GM21528 (cell line): ENCODE data around the gene LRIT3.

ENCODE experiments used
- ATAC-seq: cut with Tn5 transposase; IDR thresholded peaks from one replicate; pipeline ENCODE4 v1.9.1; 2021; ENCODE audit warnings: mild to moderate bottlenecking, moderate library complexity; ENCODE audit not compliant: unreplicated experiment, low FRiP score

Gene LRIT3, protein sequence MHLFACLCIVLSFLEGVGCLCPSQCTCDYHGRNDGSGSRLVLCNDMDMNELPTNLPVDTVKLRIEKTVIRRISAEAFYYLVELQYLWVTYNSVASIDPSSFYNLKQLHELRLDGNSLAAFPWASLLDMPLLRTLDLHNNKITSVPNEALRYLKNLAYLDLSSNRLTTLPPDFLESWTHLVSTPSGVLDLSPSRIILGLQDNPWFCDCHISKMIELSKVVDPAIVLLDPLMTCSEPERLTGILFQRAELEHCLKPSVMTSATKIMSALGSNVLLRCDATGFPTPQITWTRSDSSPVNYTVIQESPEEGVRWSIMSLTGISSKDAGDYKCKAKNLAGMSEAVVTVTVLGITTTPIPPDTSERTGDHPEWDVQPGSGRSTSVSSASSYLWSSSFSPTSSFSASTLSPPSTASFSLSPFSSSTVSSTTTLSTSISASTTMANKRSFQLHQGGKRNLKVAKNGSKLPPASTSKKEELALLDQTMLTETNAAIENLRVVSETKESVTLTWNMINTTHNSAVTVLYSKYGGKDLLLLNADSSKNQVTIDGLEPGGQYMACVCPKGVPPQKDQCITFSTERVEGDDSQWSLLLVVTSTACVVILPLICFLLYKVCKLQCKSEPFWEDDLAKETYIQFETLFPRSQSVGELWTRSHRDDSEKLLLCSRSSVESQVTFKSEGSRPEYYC

DNA sequence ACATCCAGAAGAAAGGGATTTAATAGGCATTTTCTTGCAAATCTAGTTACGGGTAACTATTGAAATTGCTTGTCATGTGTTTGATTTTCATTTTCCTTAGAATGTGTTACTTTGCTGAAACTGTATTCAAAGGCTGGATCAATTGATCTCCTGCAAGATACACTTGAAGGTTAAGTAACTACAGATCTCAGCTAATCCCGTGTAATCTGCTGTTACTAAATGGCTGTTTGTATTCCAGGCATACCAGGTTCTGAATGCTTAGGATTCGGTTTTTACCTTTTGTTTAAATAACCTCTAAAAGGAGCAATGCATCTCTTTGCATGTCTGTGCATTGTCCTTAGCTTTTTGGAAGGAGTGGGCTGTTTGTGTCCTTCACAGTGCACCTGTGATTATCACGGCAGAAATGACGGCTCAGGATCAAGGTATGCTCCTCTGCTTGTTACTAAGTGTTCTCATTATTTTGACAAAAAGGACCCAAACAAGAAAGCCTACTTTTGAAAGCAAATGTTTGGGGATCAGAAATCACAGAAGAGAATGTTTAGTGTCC lies at the start of gene LRIT3:
LRIT3 (plus strand) TSS at position 212 of the 547 bp plus-strand sequence; CDS start at position 307, 95 bp downstream.
- no peak for ATAC-seq

DNA sequence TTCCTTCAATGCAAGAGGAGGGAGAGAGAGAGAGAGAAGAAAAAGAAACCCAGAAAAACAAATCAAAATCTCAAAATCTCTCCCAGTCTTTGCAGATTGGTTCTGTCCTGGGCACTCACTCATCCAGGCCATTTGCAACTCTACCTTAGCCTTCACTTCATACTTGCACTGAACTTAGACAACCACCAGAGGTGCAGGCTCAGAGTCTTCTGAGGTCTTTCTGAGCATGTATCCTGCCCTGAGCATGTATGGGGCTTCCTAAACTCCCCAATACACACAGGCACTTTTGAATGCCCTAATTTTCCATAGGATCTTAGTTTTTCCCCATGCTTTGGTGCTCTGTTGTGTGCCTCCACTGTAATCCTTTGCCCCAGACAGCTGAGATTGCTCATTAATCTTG lies 49.0 kb upstream of the LRIT3 start:
- ATAC-seq = no peak

- ATAC-seq = no peak
Measured at GRCh38 chr4:109801099-109801789, 46.7 kb upstream of the LRIT3 start.

- no peak for ATAC-seq
Measured at GRCh38 chr4:109801895-109802319, 46.0 kb upstream of the LRIT3 start, which contains the start of gene CFI. Gene CFI, minus strand, starts transcription at chr4:109801999. Its CDS starts 28 bp downstream, at chr4:109801971.

DNA sequence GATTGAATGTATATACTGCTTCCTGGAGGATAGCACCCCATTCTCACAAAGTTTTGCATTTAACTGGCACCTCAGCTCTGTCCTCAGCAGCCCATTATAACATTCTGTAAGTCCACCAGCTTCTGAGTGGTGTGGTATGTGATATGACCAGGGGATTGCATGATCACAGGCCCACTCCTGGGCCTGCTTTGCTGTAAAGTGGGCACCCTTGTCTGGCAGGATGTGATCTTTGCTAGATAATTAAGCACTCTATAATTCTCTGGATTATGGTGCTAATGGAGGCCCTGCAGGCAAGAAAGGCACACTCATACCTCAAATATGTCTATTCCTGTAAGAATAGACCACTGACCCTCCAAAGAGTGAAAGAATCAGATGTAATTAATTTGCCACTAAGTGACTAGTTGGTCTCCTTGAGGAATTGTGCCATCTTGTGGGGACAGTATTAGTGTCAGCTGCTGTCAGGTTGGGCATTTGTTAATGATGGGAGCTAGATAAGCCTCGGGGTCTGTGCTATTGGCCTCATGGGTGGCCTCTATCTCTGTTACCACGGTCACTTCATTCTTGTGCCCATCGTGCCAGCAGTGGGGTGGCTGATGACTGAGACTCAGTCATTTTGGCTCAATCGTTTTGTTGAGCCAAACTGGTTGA lies 43.9 kb upstream of the LRIT3 start:
- peak; percentile 68 for ATAC-seq

GRCh38 chr4:109809655-109810054 lies 38.3 kb upstream of the LRIT3 start:
- ATAC-seq = no peak

DNA sequence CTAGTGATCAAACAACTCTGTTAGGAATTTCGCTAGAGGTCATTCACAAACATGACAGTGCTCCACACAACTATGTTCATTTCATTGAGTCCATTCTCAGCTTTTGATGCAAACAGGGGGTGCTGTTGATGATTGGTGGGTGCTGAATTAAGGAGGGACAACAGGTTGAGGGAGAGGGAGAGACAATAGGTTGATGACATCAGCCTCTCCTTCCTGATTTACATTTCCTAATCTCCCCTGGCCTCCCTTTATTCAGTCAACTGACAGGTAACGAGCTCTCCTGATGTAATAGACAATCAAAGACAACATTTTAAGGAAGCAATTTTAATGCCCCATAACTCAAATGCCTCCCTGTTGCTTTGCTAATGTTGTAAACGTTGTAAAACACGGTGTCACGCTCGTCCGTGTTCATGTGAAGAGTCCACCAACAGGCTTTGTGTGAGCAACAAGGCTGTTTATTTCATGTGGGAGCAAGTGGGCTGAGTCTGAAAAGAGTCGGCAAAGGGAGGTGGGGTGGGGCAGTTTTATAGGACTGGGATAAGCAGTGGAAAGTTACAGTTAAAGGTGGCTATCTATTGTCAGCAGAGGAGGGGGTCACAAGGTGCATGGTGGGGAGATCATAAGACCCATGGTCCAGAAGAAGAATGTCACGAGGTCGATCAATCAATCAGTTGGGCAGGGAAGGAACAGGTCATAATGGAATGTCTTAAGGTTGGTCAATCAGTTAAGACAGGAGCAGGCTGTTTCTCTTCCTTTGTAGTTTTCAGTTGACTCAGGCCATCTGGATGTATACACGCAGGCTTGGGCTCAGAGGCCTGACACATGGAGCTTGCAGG lies 37.1 kb upstream of the LRIT3 start:
- no peak for ATAC-seq

DNA sequence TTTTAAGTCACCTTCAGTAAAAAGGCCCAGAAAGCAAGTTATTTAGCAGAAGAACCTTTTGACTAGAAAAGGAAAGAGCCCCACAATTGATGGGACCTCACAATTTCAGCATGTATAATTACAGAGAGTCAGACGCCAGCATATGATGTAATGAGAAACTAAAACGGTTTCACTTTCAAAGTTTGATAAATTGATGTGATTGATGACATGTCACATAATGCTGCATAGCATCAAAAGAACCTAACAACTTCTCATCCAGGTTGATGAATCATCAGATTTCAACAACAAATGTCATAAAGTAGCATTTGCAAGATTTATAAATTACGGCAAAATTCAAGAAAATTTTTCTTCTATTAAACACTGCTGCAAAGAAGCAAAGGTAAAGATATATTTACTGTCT lies 36.2 kb upstream of the LRIT3 start:
- no peak for ATAC-seq

DNA sequence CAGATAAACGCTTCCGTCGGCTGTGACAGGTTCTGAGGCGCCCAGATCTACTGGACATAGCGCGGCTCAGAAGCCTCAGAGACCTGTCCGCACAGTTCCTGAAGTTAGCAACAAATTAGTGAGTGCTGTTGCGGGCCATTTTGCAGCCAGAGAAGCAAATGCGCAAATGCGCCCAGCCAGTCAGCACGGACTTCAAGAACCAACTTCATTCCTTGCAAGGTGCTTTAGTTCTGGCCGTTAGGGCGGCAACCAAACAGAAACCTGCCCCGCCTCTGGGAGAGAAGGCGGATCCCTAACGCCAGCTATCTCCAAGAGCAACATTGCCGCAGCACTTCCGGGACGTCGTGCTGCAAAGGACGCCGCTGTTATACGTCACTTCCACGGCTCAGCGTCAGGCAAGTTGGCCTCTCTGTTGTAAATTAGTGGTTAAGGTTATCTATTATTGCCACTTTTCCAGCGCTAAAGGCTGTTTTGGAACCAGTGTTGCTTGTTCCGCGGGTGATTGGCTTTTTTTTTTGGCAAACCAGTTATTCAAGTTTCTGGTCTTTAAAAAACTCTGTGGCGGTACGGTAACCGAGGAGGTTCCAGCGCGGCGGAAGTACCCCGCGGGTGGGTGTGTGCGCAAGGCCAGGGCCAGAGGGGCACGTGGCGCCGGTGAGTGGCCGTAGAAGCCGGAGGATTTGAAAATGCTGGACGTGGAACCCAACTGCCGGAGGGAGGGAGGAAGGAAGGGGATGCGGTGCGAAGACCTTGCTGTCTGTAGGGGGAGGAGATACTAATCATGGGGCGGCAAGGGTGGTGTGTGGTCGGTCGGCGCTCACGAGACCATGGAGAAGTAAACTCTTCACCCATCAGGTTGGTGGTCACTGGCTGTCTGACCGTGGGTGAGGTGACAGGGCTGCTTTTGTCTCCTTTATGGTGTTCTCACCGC lies 32.5 kb upstream of the LRIT3 start, which contains the start of gene GAR1:
GAR1 (plus strand) TSS at position 612 of the 931 bp plus-strand sequence. CDS start 403 bp downstream, outside the sequence.
- peak; percentile 100 for ATAC-seq

DNA sequence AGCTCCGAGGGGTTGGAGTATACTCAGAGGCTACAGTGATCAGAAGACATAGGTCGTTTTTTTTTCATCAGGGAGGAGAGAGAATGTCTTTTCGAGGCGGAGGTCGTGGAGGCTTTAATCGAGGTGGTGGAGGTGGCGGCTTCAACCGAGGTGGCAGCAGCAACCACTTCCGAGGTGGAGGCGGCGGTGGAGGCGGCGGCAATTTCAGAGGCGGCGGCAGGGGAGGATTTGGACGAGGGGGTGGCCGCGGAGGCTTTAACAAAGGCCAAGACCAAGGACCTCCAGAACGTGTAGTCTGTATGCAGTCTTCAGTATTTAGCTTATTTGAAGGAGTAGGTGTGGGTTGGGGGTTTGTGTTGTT lies 31.8 kb upstream of the LRIT3 start:
- ATAC-seq = no peak

- no peak for ATAC-seq
Measured at GRCh38 chr4:109816894-109817293, 31.0 kb upstream of the LRIT3 start.

DNA sequence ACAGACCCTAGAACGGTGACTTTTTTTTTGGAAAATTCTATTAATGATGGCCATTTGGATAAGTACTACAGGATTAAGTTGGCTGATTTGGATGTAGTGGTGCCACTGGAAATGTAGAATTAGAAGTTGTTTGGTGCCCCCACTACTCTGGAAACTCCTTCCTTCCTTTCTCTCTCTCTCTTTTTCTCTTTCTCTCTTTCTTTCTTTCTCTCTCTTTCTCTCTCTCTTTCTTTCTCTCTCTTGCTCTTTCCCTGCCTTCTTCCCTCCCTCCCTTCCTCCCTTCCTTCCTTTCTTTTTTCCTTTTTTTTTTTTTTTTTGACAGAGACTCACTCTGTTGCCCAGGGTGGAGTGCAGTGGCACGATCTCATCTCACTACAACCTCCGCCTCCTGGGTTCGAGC lies 29.6 kb upstream of the LRIT3 start:
- no peak for ATAC-seq

GRCh38 chr4:109820563-109820962 lies 27.3 kb upstream of the LRIT3 start:
- no peak for ATAC-seq

- no peak for ATAC-seq
Measured at GRCh38 chr4:109821185-109821584, 26.7 kb upstream of the LRIT3 start.

- ATAC-seq = no peak
Measured at GRCh38 chr4:109826719-109827118, 21.2 kb upstream of the LRIT3 start.

DNA sequence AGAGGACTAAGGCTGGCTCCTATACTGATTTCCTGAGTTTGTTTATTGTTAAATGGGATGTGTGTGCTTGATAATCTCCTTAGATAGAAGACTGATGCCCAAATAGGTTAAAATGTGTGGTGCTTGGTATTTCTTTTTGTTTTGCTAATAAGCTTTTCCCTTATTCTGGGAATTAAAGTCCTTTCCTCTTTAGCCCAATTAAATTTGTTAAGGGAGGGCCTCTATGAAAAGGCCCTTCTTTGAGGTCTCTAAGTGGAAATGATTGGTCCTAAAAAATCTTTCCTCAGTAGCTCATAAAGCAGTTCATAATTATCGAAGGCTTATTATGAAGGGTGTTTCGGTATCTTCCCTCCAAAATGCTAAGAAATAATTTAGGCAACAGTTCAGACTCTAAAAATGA lies 20.2 kb upstream of the LRIT3 start, which contains the start of gene RRH:
RRH (plus strand) TSS at position 301 of the 400 bp plus-strand sequence; CDS start at position 357, 56 bp downstream.
- ATAC-seq = no peak

- no peak for ATAC-seq
Measured at GRCh38 chr4:109833756-109834155, 14.2 kb upstream of the LRIT3 start.

DNA sequence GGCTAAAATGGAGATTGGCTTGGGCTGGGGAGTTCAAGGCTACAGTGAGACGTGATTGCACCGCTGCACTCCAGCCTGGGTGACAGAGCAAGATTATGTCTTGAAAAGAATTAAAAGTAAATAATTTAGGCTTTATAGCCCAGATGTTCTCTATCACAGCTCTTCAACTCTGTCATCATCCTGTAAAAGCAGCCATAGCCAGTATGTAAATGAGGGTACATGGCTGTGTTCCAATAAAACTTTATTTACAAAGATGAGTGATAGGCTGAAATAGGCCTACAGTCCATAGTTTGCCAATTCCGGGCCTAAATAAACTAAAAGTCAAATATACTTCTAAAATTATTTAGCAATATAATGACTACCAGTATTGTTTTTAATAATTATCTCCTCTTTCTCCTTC lies 10.9 kb upstream of the LRIT3 start:
- ATAC-seq = no peak
